ENCODE data around the gene WDR37.

WDR37 gene

DNA sequence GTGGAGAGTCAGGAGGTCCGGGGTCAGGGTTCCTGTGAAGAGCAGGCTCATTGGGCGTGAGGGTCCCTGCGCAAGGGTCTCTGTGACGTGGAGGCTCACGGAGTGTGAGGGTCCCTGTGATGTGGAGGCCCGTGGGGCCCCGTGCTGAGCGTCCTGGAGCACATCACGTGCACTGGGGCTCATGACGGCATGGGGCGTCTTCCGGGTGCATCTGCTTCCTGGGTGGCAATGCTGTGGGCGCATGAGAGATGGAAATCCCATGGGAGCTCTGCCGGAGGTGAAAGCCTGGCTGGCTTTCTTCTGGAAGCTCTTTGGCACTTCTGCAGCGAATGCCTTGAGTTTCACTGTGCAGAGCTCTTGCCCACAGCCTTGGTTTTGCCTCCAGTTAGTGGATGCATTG lies 71.4 kb downstream of the WDR37 start:
- H3K27ac ChIP-seq, result no peak overlapping the region
- TF ChIP-seq, protein P1, sequence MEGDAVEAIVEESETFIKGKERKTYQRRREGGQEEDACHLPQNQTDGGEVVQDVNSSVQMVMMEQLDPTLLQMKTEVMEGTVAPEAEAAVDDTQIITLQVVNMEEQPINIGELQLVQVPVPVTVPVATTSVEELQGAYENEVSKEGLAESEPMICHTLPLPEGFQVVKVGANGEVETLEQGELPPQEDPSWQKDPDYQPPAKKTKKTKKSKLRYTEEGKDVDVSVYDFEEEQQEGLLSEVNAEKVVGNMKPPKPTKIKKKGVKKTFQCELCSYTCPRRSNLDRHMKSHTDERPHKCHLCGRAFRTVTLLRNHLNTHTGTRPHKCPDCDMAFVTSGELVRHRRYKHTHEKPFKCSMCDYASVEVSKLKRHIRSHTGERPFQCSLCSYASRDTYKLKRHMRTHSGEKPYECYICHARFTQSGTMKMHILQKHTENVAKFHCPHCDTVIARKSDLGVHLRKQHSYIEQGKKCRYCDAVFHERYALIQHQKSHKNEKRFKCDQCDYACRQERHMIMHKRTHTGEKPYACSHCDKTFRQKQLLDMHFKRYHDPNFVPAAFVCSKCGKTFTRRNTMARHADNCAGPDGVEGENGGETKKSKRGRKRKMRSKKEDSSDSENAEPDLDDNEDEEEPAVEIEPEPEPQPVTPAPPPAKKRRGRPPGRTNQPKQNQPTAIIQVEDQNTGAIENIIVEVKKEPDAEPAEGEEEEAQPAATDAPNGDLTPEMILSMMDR (IDR thresholded peaks at IDR 0.05), result no peak
- no peak for TF ChIP-seq ZFX (IDR thresholded peaks at IDR 0.05; ENCODE audit: borderline replicate concordance)

- H3K27ac ChIP-seq, result no peak overlapping the region
- TF ChIP-seq, protein P1 (IDR thresholded peaks at IDR 0.05), result no peak
- TF ChIP-seq ZFX (IDR thresholded peaks at IDR 0.05; ENCODE audit: borderline replicate concordance), result no peak
Measured at GRCh38 chr10:1128115-1128514, 71.9 kb downstream of the WDR37 start.

GRCh38 chr10:1128649-1129048 lies 72.5 kb downstream of the WDR37 start:
- TF ChIP-seq, protein P1 (IDR thresholded peaks at IDR 0.05), result no peak
- TF ChIP-seq ZFX (IDR thresholded peaks at IDR 0.05; ENCODE audit: borderline replicate concordance), result no peak
- H3K27ac ChIP-seq, result no peak overlapping the region

DNA sequence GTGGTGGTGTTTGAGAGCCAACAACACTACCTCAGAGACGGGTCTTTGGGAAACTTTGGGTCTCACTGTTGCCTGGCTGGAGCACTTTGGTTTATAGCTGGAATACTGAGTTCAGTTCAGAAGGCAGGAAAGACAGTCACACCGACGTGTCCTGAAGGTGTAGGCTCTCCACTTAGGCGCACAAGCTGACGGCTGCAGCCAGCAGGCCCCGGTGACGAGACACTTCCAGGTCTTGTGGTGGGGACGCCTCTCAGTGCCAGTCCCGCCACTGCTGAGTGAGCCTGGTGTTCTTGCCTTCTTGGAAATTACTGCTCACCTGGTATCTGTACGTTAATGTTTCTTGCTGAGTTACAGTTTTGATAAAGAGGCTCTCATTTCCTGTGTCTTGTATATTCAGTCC lies 74.0 kb downstream of the WDR37 start:
- H3K27ac ChIP-seq, result no peak overlapping the region
- TF ChIP-seq ZFX (IDR thresholded peaks at IDR 0.05; ENCODE audit: borderline replicate concordance), result no peak
- TF ChIP-seq, protein P1 (IDR thresholded peaks at IDR 0.05), result no peak

DNA sequence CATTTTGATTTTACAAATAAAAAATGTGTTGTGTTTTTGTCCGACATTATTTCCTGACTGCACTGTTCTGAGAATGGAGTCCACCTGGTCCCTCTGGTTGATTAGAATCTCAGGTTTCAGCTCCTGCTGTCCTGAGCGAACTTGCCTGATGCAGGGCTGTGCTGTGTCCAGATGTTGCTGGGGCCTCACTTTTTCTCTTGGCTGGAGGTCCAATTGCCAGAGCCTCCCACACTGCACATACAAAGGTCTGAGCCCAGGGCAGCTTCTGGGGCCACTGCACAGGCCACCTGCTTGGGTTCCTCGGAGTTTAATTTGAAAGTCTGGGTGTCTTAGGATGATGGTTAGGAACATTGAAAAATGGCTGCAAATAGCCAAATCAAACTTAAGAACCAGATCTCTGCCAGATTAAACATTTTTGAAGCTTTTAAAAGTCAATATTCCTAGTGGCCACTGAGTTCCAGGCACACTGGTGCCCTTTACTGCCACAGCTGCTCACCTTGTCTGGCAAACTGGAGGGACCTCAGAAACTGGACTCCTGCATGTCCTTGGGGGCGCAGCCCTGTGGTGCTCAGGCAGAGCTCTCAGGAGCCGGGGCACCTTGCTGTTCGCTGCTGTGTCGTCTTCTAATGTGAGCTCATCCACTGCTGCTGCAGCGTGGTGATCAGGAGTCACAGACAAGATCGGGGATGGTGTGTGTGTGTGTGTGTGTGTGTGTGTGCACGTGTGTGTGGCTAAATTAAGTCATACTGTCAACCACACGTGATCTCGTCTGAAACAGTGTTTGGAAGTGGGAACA lies 75.0 kb downstream of the WDR37 start:
- H3K27ac ChIP-seq, result no peak overlapping the region
- TF ChIP-seq, protein P1 (IDR thresholded peaks at IDR 0.05), result no peak
- TF ChIP-seq ZFX (IDR thresholded peaks at IDR 0.05; ENCODE audit: borderline replicate concordance), result no peak

GRCh38 chr10:1132584-1132983 lies 76.4 kb downstream of the WDR37 start:
- TF ChIP-seq, protein P1 (IDR thresholded peaks at IDR 0.05), result no peak
- TF ChIP-seq ZFX (IDR thresholded peaks at IDR 0.05; ENCODE audit: borderline replicate concordance), result no peak
- H3K27ac ChIP-seq, result no peak overlapping the region

DNA sequence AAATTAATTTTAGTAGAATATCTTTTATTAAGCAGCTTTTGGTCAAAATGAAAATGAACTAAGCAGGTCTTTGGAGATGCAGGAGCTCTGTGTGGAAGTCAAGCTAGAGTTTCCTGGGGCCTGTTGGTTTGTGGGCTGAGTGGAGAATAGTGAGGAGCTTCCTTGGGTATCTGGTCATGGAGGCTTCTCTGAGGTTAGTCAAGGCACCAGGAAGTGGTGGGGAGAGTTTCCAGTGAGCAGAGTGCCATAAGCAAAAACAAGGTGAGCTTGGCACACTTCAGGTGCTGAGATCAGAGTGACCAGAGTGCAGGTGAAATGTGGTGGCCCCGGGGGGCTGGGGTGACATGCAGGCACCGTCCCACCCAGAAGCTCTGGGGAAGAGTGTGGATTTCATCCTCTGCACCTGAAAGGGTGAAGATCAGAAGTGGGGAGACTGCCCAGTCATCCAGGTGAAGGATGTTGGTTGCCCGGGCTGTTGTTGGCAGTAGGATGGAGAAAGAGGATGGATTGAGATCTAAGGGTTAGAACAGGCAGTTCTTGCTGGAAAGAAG lies 77.4 kb downstream of the WDR37 start:
- TF ChIP-seq, protein P1 (IDR thresholded peaks at IDR 0.05), result no peak
- no peak for TF ChIP-seq ZFX (IDR thresholded peaks at IDR 0.05; ENCODE audit: borderline replicate concordance)
- H3K27ac ChIP-seq, result no peak overlapping the region
